Measurements from ENCODE around the gene ZNF487.

- peak; percentile 75 to 79 for TF ChIP-seq POLR2A (IDR thresholded peaks at IDR 0.05)
- TF ChIP-seq CTCF (IDR thresholded peaks at IDR 0.05), result peak in 3 of 5 experiments; percentile 15 to 71 (median 56)
- peak; percentile 81 to 99 for TF ChIP-seq EP300 (IDR thresholded peaks at IDR 0.05)
These were observed 29.2 kb upstream of the ZNF487 start for GRCh38 chr10:43407576-43408330.
